HCT116 (cell line): Measurements from ENCODE around the gene PLCB1. TPM values are rescaled to one million over a fixed set of nuclear protein-coding genes. Genes with fewer than 3 reads are reported as not detected.

Experiments
- ATAC-seq: fragments of 200-7000 bp; cut with Tn5 transposase; 2 replicates; pipeline ENCODE4 v1.9.1; 2020; ENCODE audit warnings: mild to moderate bottlenecking, moderate library complexity
- BruUV-seq: library from RNA; stranded (reverse); fragments of 400-500 nt; replicated peaks from 2 replicates; lab custom pipeline; 2021; lab: Mats Ljungman, UMichigan
- CTCF ChIA-PET: fragments of 300-600 bp; sonication (Branson Sonifier 250); formaldehyde crosslinking; loops from one replicate; lab custom pipeline; 2021; ENCODE audit warnings: antibody characterized with exemption; lab: Charles Lee
- POLR2A ChIA-PET: fragments of 300-600, 350-600 bp; sonication (Branson Sonifier 250); formaldehyde crosslinking; loops from one replicate; lab custom pipeline; 2021; ENCODE audit warnings: antibody characterized with exemption; lab: Charles Lee
- RAD21 ChIA-PET, 2 experiments: fragments of 300-600 bp; sonication (Branson Sonifier 250); formaldehyde crosslinking; loops; one replicate each; lab custom pipeline; 2023; ENCODE audit warnings: low total read pairs in 2 of 2; ENCODE audit not compliant: uncharacterized antibody in 2 of 2, unreplicated experiment in 2 of 2, low non-redundant PET in 1 of 2; lab: Charles Lee
- DNase-seq: peaks from one replicate; pipeline ENCODE4 v3.0.0-alpha.2; 2010; ENCODE audit warnings: low read depth, low spot score
- H2AFZ ChIP-seq: fragments of 200-600 bp; shearing (Covaris generic), sonication (generic); 2 replicates; pipeline ENCODE4 v1.6.1; 2017; ENCODE audit warnings: low read depth, mixed run types, mixed read lengths, antibody characterized with exemption, low read length; ENCODE audit not compliant: poor library complexity, severe bottlenecking
- H3K27ac ChIP-seq: 2 replicates; pipeline ENCODE4 v1.5.1; 2012; ENCODE audit warnings: low read depth, low read length
- H3K27me3 ChIP-seq: fragments of 200-600 bp; sonication (generic); 2 replicates; pipeline ENCODE4 v1.6.1; 2016; ENCODE audit warnings: mixed run types, low read length, mixed read lengths; ENCODE audit not compliant: insufficient read depth
- H3K36me3 ChIP-seq, 2 experiments: fragments of 200-500 bp in 1 of 2; fragments of 200-600 bp in 1 of 2; sonication (Bioruptor generic) in 1 of 2; sonication (generic) in 1 of 2; 2 replicates each; pipeline versions ENCODE4 v1.5.1 to v1.6.1; 2014 to 2016; ENCODE audit warnings: low read length in 2 of 2, inconsistent platforms in 1 of 2, mixed read lengths in 1 of 2, mixed run types in 1 of 2; ENCODE audit not compliant: insufficient read depth in 2 of 2, control insufficient read depth in 1 of 2
- H3K4me1 ChIP-seq, 2 experiments: fragments of 200-600 bp in 1 of 2; sonication (generic) in 1 of 2; 2 replicates each; pipeline versions ENCODE4 v1.5.1 to v1.6.1; 2012 to 2017; ENCODE audit warnings: low read length in 2 of 2, inconsistent platforms in 1 of 2, mild to moderate bottlenecking in 1 of 2, mixed read lengths in 1 of 2, mixed run types in 1 of 2, moderate library complexity in 1 of 2; ENCODE audit not compliant: insufficient read depth in 2 of 2, control insufficient read depth in 1 of 2
- H3K4me2 ChIP-seq: fragments of 200-600 bp; sonication (generic); 2 replicates; pipeline ENCODE4 v1.6.1; 2017; ENCODE audit warnings: mixed run types, low read length, mixed read lengths
- H3K4me3 ChIP-seq, 2 experiments: fragments of 200-600 bp in 1 of 2; sonication (generic) in 1 of 2; replicated peaks in 1 of 2; 2 replicates each; pipeline ENCODE4 v1.5.1; 2011 to 2016; ENCODE audit warnings: low read length in 2 of 2, control low read depth in 1 of 2, low read depth in 1 of 2, mild to moderate bottlenecking in 1 of 2, mixed read lengths in 1 of 2, mixed run types in 1 of 2
- H3K79me2 ChIP-seq: fragments of 200-600 bp; sonication (generic); 2 replicates; pipeline ENCODE4 v1.6.1; 2017; ENCODE audit warnings: mild to moderate bottlenecking, mixed run types, low read length, moderate library complexity, mixed read lengths; ENCODE audit not compliant: insufficient read depth
- H3K9ac ChIP-seq: fragments of 200-600 bp; sonication (generic); 2 replicates; pipeline ENCODE4 v1.6.1; 2016; ENCODE audit warnings: low read length, mixed read lengths
- H3K9me2 ChIP-seq: fragments of 200-600 bp; sonication (generic), shearing (Covaris generic); 2 replicates; pipeline ENCODE4 v1.6.1; 2017; ENCODE audit warnings: mixed run types, mild to moderate bottlenecking, moderate library complexity; ENCODE audit not compliant: insufficient read depth
- H3K9me3 ChIP-seq, 2 experiments: fragments of 200-500 bp in 1 of 2; fragments of 200-600 bp in 1 of 2; sonication (Bioruptor generic) in 1 of 2; sonication (generic) in 1 of 2; 2 replicates each; pipeline ENCODE4 v1.6.1; 2014 to 2017; ENCODE audit warnings: low read length in 2 of 2, mixed read lengths in 2 of 2, inconsistent platforms in 1 of 2, low read depth in 1 of 2, mild to moderate bottlenecking in 1 of 2, mixed run types in 1 of 2, moderate library complexity in 1 of 2; ENCODE audit not compliant: control insufficient read depth in 1 of 2, insufficient read depth in 1 of 2
- H4K20me1 ChIP-seq: fragments of 200-600 bp; sonication (generic), shearing (Covaris generic); 2 replicates; pipeline ENCODE4 v1.6.1; 2017; ENCODE audit warnings: mixed run types, mild to moderate bottlenecking, moderate library complexity; ENCODE audit not compliant: insufficient read depth
- CBX3 ChIP-seq: IDR thresholded peaks from 2 replicates; pipeline ENCODE4 v1.6.1; 2012; ENCODE audit warnings: low read depth
- EZH2 ChIP-seq: fragments of 200-600 bp; sonication (generic); IDR thresholded peaks from 2 replicates; pipeline ENCODE4 v1.6.1; 2017; ENCODE audit warnings: antibody characterized with exemption, mixed run types
- SRF ChIP-seq: IDR thresholded peaks from 2 replicates; pipeline ENCODE4 v1.6.1; 2012; ENCODE audit warnings: low read depth
- ZFX ChIP-seq: fragments of 450-650 bp; IDR thresholded peaks from 2 replicates; pipeline ENCODE4 v1.6.1; 2017
- ZNF274 ChIP-seq: fragments of 200-500 bp; sonication (Bioruptor generic); IDR thresholded peaks from 2 replicates; pipeline ENCODE4 v1.6.1; 2014; ENCODE audit warnings: mild to moderate bottlenecking, low read depth, low read length, inconsistent platforms
- intact Hi-C: fragments of 100-400 bp; cut with micrococcal nuclease; formaldehyde crosslinking; loops from 2 replicates; pipeline ENCODE4 v1.10.0; 2022
- total RNA-seq: library from RNA; stranded (reverse); gene quantifications from one replicate; pipeline ENCODE4 v1.2.1, GENCODE V29; 2021; ENCODE audit not compliant: unreplicated experiment

Gene PLCB1
- total RNA-seq, 1 experiment from 2014 or later = 15.8 TPM

DNA sequence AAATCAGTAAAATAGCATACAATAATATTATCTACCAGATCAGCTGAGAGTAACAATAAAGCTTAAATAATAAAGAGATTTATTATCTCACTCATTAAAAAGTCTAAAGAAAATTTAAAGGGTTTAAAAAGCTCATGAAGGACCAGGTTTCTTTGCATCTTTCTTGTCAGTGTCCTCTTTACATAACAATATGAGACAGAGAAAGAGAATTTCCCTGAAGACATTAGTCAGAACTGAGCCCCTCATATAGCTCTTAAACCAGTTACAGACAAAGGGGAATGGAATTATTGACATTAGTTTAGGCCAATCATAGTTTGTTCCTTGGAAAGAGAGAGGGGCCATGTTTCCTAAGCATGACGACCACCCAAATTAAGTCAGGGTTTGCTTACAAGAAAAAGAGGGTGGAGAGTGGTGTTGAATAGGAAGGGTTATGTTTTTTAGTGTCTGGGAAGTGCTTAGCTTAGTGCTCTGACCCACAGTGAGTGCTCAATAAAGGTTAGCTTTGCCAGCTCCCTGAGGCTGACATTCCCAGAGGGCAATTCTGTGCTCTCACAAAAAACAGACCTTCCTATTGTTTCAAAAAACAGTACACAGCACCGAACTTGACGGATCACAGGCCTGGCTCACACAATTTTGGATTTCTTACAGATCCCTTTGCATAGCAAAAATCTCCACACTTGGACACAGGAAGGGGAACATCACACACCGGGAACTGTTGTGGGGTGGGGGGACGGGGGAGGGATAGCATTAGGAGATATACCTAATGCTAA, 3.6 kb upstream of the PLCB1 start (continued):
- TF ChIP-seq ZNF274 = no peak
- no peak for TF ChIP-seq ZFX
- no peak for TF ChIP-seq SRF
- TF ChIP-seq CBX3 = no peak
- TF ChIP-seq, all 23 proteins: peak for 0

DNA sequence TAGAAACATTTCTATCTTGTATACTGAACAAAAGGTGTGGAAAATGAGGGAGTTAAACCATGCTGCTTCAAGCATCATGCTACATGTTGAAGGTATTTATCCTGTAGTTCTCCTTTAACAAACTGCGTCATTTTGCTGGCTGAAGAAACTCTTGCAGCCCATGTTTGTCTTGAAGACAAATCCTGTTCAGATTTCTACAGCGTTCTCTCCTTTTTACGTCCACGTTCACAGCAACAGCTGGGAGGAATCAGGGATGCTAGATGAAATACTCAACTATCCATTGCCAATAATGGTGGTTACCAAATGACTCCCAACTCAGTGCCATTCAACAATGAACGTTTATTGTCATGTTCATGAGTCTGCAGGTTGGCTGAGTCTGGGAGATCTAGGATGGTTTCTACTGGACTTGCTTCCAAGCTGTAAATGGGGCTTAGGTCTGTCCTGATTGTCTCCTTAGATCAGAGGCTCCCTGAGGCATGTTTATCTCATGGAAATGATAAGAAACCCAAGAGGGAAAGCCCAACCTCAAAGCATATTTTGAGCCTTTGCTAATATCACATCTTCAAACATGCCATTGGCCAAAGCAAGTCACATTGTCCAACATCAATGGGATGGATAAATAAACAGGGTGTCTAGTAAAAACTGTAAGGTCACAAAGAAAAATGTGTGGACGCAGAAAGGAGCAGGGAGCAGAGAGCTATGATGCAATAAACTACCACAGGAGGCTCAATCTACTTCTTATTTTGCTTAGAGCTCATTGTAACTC, 2.7 kb upstream of the PLCB1 start:
- H3K4me1 ChIP-seq = peaks cover 0 to 5% of the 10 kb centered on the region in 2 experiments; a peak in 2 of 4 replicates
- H3K9me2 ChIP-seq = no peaks in the 10 kb centered on the region
- ChIA-PET RAD21 (no interaction called here), CTCF (no interaction called here)
- no peak overlapping the region for H2AFZ ChIP-seq
- no peak for DNase-seq
- H3K27me3 ChIP-seq = no peaks in the 10 kb centered on the region
- H3K9me3 ChIP-seq = no peaks in the 10 kb centered on the region
- H3K36me3 ChIP-seq = no peaks in the 10 kb centered on the region
- H4K20me1 ChIP-seq = no peaks in the 10 kb centered on the region
- H3K27ac ChIP-seq = no peak overlapping the region
- no peak for TF ChIP-seq EZH2
- TF ChIP-seq, all 23 proteins: peak for 0
- POLR2A ChIA-PET = no interaction called here
- no peak for ATAC-seq
- Histone ChIP-seq H3K4me3 (no peak overlapping the region), H3K9ac (no peak overlapping the region), H3K4me2 (no peak overlapping the region), H3K79me2 (no peaks in the 10 kb centered on the region)
- intact Hi-C loops = no loop called here
- BruUV-seq = no TSS peak
